Spleen (tissue), 7 donors: ENCODE data around the gene ZGPAT.

Source experiments
- CTCF ChIP-seq, 11 experiments: fragments of 200-600 bp in 7 of 11; fragments of 450-650 bp in 4 of 11; sonication (generic) in 4 of 11; IDR thresholded peaks in 8 of 11; conservative IDR thresholded peaks in 3 of 11; 1 replicate in 7 of 11; 2 replicates in 4 of 11; pipeline versions ENCODE4 v1.4.0 to v1.8.0; 2016 to 2021; ENCODE audit warnings: antibody characterized with exemption in 11 of 11, inconsistent platforms in 4 of 11, mild to moderate bottlenecking in 1 of 11
- POLR2A ChIP-seq, 3 donors: fragments of 450-650 bp; IDR thresholded peaks; one replicate each; pipeline ENCODE4 v1.5.1; 2017; ENCODE audit warnings: antibody characterized with exemption in 3 of 3, mild to moderate bottlenecking in 1 of 3
- POLR2AphosphoS5 ChIP-seq, 3 donors: sonication (generic); formaldehyde crosslinking; IDR thresholded peaks; one replicate each; pipeline ENCODE4 v1.5.1; 2017; ENCODE audit warnings: antibody characterized with exemption in 3 of 3
- donor health status: DM: no; HTN: no; CAD: no; lungs with moderate emphysema.
- donor health status: DM: no; HTN: no; CAD: no.
- donor health status: DM: no; HTN: no; CAD: no.

- TF ChIP-seq CTCF (IDR thresholded peaks at IDR 0.05 in 8 of 11, conservative IDR thresholded peaks at IDR 0.05 in 3 of 11), result no peak
- no peak for TF ChIP-seq POLR2AphosphoS5 (IDR thresholded peaks at IDR 0.05)
- TF ChIP-seq POLR2A (IDR thresholded peaks at IDR 0.05), result no peak
Measured at GRCh38 chr20:63781181-63781580, 73.3 kb downstream of the ZGPAT start.
